HG02678 (cell line): ENCODE measurements around the gene ANKRD35.
"Not testable (repeated sequence)": the region's sequence is repeated elsewhere in the genome, so short reads cannot be mapped to it uniquely, and the experiment has no call there.

Experiments
- ATAC-seq: cut with Tn5 transposase; IDR thresholded peaks from one replicate; pipeline ENCODE4 v1.9.1; 2021; ENCODE audit warnings: mild to moderate bottlenecking, moderate library complexity; ENCODE audit not compliant: unreplicated experiment

The ANKRD35 gene, protein sequence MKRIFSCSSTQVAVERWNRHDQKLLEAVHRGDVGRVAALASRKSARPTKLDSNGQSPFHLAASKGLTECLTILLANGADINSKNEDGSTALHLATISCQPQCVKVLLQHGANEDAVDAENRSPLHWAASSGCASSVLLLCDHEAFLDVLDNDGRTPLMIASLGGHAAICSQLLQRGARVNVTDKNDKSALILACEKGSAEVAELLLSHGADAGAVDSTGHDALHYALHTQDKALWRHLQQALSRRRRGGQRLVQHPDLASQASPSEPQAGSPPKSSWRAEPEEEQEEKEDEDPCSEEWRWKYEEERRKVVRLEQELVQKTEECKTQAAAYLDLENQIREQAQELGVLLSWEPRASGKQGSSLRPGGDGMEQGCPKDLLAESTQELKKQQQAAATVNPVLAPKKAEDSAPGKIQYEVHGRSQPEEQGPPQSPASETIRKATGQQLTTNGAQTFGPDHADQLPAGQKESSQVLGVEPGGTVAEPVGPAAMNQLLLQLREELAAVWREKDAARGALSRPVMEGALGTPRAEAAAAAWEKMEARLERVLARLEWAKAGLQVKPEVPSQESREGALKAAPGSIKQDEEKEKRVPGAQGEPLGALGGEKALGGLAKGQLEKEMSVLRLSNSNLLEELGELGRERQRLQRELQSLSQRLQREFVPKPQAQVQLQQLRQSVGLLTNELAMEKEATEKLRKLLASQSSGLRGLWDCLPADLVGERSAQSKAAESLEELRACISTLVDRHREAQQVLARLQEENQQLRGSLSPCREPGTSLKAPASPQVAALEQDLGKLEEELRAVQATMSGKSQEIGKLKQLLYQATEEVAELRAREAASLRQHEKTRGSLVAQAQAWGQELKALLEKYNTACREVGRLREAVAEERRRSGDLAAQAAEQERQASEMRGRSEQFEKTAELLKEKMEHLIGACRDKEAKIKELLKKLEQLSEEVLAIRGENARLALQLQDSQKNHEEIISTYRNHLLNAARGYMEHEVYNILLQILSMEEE

DNA sequence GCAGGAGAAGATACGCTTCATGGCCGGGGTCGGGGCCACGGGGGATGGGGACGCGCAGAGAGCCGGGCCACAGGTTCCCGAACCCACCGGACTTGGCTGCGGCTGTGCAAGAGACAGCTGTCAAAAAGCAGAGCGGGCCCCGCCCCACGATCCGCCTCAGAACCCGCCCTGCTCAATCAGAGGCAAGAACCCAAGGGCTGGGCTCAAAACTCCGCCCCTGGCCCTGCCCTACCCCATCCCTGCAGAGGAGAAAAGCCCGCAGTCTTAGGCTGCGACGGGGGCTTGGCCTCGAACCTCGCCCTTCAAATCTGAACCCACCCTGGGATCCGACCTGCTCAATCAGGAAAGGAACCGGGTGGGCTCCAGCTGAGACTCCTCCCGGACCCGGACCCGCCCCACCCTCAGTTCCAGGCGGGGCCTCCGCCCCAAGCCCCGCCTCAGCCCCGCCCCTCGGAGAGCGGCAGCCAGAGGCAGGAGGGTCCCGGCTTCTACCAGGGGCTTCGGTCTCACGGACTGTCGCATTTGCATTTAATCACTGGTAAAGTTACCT lies at the start of gene ANKRD35:
TSS of gene ANKRD35 (minus strand) at position 129 of the 550 bp plus-strand sequence. CDS start at position 21, 108 bp downstream.
- ATAC-seq, result peak; percentile 100

DNA sequence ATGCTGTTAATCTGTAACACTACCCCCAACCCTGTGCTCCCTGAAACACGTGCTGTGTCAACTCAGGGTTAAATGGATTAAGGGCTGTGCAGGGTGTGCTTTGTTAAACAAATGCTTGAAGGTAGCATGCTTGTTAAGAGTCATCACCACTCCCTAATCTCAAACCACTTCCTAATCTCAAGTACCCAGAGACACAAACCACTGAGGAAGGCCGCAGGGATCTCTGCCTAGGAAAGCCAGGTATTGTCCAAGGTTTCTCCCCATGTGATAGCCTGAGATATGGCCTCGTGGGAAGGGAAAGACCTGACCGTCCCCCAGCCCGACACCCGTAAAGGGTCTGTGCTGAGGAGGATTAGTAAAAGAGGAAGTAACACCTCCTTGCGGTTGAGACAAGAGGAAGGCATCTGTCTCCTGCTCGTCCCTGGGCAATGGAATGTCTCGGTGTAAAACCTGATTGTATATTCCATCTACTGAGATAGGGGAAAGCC lies 46.9 kb upstream of the ANKRD35 start:
- ATAC-seq, result not testable (repeated sequence)

- ATAC-seq, result no peak
Observed at GRCh38 chr1:145927916-145928643, 42.4 kb upstream of the ANKRD35 start.

DNA sequence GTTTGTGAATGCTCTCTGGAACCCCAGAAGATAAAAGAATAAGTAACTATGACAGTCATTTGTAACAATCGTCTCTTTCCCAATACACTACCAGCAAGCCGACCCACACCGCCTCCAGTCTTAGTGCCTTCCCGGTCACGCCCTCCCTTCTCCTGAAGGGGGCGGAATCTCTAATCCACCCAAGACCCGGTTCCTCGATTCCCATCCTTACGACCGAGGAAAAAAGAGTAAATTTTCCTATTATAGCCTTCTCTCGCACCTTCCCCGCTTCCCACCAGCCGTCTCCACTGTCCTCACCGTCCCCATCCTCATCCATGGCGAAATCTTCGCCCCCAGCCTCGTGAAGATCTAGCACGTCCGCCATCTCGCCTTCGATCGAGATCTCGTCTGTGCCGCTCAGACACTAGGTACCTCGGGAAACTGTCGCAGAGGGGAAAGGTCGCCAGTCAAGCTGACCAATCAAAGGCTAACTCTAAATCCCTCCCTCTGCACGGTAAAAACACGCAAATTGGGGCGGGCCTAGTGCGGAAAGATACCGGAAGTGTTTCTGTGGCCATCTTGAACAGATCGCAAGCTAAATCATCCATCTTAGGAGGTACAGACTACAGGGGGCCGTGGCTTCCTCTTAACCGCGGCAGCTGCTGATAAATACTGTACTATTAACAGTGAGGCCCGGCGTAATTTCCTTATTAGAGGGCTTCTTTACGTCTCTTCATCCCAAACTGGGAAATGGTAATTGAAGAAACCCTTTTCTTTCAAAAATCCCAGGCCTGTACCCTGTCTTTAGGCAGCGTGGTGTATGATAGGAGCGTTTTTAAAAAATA lies 41.6 kb upstream of the ANKRD35 start, which contains the start of gene RBM8A:
TSS of gene RBM8A (minus strand) at position 422 of the 824 bp plus-strand sequence. CDS start at position 364, 58 bp downstream.
- peak; percentile 96 for ATAC-seq

GRCh38 chr1:145926686-145927062 lies 41.0 kb upstream of the ANKRD35 start:
- peak; percentile 5 for ATAC-seq

DNA sequence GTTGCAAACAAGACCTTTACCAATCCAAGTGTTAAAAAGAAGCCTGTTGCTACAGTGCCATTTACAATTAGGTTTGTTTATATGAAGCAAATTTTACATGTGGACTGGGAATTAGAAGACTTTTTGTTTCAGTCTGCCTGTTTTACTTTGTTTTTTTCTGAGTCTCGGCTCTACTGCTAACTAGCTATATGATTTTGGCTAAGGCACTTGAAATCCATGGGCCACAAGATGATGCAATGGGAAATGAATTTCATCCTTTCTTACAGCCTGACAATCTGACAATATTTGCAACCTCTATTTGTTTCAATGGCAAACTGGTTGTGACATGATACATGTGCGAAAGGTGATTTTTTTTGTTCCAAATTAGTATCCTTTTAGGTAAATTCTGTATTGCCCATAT lies 36.6 kb upstream of the ANKRD35 start:
- no peak for ATAC-seq

DNA sequence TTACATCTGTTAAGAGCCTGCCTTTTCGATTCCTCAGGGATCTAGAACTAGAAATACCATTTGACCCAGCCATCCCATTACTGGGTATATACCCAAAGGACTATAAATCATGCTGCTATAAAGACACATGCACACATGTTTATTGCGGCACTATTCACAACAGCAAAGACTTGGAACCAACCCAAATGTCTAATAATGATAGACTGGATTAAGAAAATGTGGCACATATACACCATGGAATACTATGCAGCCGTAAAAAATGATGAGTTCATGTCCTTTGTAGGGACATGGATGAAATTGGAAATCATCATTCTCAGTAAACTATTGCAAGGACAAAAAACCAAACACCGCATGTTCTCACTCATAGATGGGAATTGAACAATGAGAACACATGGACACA lies 34.6 kb upstream of the ANKRD35 start:
- not testable (repeated sequence) for ATAC-seq

DNA sequence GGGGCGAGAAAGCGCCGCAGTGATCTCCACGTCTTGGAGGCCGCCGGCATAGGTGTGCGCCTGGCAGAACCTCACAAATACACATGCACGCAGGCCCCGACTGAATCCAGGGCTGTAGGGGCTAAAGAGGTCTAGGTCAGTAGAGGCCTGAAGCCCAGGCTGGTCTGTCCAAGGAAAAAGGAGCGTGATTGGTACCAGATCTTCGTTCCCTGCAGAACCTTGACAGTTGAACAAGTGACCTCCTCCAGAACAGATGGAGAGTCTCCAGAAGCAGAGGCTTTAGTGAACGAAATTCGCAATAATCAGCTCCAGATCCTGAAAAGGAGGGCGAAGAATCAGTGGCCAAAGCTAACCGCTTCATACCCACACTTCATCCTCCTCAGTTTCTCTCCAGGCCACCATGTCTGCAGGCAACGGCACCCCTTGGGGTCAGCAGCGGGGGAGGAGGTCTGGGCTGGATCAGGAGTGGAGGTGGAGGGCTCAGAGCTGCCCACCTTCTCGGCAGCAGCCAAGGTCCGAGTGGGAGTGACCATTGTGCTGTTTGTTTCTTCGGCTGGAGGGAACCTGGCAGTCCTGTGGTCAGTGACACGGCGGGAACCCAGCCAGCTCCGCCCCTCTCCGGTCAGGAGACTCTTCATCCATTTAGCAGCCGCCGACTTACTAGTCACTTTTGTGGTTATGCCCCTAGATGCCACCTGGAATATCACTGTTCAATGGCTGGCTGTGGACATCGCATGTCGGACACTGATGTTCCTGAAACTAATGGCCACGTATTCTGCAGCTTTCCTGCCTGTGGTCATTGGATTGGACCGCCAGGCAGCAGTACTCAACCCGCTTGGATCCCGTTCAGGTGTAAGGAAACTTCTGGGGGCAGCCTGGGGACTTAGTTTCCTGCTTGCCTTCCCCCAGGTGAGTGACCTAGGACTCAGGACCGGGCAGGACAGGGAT lies 33.6 kb upstream of the ANKRD35 start:
- ATAC-seq, result no peak

GRCh38 chr1:145918144-145918991 lies 32.7 kb upstream of the ANKRD35 start, which contains the start of gene PEX11B:
TSS of gene PEX11B (minus strand) at chr1:145918717. CDS start at chr1:145918688, 29 bp downstream.
- peak; percentile 89 for ATAC-seq

DNA sequence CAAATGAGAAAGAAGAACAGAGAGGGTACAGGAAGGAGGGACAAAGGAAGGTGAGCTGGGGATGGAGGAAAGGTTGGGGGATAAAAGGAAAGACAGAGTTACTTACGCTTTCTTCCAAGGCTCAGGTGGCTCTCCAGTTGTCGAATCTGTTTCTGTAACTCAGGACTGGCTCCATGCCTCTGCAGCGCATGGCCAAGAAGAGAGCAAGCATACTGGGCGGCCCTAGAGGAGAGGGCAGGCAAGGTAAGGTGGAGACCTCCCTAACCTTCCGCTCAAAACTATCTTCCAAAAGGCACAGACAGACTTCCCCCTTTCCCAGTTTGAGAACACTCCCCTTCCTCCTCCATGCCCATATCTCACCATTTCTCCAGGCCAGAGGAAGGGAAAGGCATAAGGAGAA lies 31.9 kb upstream of the ANKRD35 start:
- ATAC-seq, result no peak

DNA sequence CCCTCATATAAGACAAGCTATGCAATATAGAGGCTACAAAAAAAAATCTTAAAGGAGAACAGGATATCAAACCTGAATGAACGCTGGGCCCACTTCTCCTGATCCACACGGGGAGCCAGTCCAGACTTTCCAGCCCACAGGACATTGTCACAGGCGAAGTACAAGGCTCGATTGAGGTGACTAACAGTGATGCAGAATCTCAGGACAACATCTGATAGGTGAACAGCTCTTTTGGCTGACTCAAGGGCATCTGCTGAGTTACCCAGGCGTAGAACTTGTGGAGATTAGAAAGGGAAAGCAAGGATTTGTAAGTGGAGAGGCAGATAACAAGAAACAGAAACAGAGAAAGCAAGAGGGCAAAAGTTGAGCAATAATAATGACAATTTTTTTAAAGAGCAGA lies 31.1 kb upstream of the ANKRD35 start:
- ATAC-seq, result no peak

GRCh38 chr1:145912128-145912641 lies 26.5 kb upstream of the ANKRD35 start:
- ATAC-seq, result no peak

GRCh38 chr1:145908653-145909052 lies 23.0 kb upstream of the ANKRD35 start:
- no peak for ATAC-seq

DNA sequence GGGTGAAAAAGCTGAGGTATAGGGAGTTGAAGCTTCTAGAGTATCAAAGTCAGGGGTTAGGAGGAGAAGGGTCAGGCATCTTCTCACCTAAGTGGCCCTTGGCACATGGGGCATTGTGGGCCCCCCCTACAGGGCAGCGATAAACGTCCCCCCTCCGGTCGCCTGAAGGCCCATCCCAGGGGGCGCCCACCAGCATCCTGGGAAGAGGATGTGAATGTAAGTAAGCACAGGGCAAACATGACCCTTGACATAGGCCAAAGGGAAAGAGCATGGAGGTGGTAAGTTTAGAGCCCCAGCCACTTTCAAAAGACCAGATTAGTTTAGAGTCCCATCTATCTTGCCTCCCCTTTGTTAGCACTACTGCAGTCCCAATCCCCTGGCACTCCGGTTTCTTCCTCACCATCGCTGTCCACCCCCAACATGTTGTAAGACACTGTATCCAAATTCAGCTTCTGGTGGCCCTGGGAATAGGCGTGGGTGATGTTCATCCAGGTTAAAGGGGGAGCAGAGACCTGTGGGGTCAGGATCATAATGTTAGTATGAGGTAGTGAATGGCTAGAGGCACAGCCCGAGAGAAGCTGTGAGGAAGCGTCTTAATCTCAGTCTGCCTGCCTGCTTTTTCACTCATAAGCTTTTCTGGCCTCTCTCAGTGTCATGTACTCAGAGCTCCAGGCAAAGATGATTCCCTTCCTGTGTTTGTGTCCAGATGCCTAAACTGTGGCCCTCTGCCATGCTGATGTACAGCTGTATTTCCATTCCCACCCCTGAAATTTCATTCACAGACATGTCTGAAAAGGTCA lies 21.5 kb upstream of the ANKRD35 start:
- ATAC-seq, result no peak

DNA sequence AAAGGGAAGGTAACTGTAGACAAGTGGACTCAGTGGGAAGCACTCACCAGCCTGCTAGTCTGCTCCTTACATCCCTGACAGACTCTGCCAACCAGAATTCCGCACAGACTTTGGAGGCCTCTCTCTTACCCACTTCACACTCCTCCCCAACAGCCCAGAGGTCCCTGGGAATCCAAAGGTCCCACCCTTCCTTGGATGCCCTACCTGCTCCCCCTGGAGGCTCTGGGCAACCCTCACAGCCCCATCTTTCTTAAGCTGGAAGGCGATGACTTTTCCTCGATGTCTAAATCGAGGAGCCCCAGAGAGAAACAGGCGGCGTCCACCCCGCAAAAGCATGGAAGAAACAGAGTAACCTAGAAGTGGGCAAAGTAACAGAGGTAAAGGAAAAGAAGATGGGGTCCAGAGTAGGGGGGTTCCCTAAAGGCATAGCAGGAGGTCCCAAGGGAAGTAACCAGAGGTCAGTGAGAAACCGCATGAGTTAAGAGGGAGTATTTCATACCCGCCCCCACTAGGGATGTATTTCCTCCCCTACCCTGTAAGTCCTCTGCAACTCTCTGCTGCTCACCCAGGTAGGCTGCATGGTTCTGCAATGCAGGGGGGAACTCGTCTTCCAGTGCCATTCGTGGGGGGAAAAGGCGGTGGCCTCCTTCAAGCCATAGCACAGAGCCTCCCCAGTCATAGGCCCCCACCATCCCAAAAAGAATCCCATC lies 15.8 kb upstream of the ANKRD35 start:
- no peak for ATAC-seq

DNA sequence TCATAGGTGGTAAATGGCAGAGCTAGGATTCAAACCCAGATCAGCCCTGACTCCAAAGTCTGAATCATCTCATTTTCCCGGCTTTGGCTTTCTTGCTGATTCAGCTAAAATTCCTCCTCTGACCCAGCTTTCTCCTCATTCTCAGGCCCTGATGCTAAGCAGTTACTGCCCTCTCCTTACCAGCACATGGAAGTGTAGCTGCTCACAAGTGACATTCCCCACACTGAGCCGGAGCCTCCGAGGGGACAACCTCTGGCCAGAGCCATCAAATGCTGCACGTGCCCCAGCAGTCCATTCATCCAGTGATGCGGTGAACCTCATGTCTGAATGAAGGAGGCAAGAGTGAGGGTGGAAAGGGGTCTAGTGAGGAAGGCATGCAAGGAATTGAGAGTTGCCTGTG lies 13.1 kb upstream of the ANKRD35 start:
- no peak for ATAC-seq
